Nucleus accumbens (tissue), 56 donors: ENCODE results near the gene ATR.
"Not testable (repeated sequence)": the region's sequence is repeated elsewhere in the genome, so short reads cannot be mapped to it uniquely, and the experiment has no call there.

ENCODE experiments used
- DNase-seq, 56 donors: peaks; one replicate each; lab custom pipeline; 2025; lab: John Stamatoyannopoulos, UW

Gene ATR

GRCh38 chr3:142578329-142579223, at the start of gene ATR:
TSS of gene ATR (minus strand) at chr3:142578733. CDS start at chr3:142578704, 29 bp downstream.
- peak; percentile 52 to 97 (median 92) for DNase-seq

GRCh38 chr3:142626971-142627370, 48.4 kb upstream of the ATR start:
- DNase-seq = no peak

GRCh38 chr3:142625153-142625440, 46.6 kb upstream of the ATR start:
- no peak for DNase-seq

DNA sequence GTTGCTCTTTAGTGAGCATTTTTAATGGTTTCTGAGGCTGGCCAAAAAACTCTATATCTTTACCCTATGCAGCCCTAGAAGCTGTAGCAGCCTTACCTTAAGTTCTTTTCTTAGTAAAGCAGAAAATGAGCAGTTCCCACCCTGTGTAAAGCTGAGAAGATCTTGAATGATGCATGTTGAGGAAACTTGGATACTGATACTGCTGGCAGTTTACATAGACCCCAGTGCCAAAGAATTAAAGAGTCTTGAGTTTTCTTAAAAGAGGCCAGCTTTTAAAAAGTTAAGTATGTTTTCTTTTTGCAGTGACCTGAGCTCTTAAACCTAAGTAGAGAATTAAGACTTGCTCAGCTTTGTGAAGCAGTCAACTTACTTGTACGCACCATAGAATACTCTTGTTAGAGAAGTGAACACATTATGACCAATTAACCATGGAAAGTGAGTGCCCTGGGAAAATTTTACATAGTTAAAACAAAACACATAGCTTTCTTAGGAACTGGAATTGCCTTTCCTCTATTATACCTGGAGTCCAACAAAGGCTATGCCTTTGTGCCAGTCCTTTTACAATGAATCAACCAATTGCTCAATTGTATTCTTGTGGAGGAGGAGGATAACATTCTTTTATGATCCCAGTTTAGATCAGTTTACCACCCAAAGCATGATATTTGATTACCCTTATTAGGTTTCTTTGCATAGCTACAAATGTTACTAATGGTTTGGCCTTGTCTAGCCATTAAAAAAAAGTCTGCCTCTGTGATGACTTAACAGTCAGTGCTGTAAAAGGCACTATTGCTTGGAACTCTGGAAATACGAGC, 46.0 kb upstream of the ATR start:
- no peak for DNase-seq

- no peak for DNase-seq
These were observed 44.7 kb upstream of the ATR start for GRCh38 chr3:142623194-142623593.

- DNase-seq = no peak
These were observed 43.9 kb upstream of the ATR start for GRCh38 chr3:142622405-142622804.

- DNase-seq = peak in 1 of 56 donors; percentile 3
These were observed 40.5 kb upstream of the ATR start for GRCh38 chr3:142618917-142619461.

GRCh38 chr3:142615171-142615570, 36.6 kb upstream of the ATR start:
- no peak for DNase-seq

DNA sequence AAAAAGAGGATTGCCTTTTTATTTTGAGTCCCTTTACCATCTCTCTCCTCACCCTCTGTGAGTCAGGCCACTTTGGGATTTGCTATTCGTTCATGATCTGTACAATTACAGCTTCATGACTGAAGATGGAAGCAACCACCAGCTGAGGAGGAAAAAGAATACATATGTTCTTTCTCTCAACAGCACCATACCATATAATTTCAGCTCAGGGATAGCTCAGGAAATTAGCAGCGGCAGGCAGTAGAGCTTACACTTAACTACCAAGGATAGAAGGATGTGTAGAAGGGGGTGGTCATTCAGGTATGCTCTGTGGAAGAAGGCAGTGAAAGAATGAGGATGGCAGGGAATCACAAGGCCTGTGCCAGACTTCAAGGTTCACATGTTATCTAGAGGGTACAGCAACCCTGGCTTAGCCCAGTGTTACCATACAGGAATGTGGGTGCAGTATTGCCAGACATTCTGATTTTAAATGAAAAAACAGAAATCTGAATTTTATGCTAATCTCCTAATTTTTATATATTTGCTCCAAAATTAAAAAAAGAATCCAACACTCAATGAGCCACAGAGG, 35.6 kb upstream of the ATR start:
- no peak for DNase-seq

DNA sequence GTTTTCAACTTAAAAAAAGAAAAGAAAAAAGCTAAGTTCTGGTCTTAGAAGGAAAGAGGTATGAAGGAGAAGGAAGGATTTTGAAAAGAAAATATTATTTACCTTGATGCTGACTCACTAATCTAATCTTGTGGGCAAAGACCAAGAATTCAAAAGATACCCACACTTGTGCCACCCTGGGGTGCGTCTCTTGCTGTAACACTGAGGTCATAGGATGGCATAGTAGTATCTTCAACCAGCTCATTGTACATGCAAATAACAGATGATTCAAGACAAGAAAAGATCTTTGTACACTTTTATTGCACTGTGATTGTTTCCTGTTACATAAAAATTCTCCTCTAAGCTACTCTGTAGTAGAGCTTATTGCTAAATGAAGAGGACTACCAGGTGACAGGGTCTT, 35.0 kb upstream of the ATR start:
- DNase-seq = no peak

GRCh38 chr3:142611206-142611605, 32.7 kb upstream of the ATR start:
- DNase-seq = no peak

DNA sequence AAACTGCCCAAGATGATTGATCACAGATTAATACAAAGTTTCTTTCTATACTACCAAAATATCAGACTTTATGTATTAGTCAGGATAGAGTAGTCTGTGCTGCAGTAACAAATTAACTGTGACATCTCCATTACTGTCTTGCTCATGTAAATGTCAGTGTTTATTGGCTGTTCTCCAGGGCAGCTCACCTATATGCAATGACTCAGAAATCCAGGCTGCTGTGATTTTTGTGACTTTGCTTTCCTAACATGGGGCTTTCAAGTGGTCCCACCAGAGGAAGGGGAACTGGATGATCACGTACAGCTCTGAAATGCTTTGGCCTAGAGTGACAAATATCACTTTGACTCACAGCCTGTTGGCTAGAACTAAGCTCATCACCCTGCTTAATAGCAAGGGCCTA, 30.6 kb upstream of the ATR start:
- DNase-seq = no peak

- DNase-seq = no peak
These were observed 30.1 kb upstream of the ATR start for GRCh38 chr3:142608631-142609030.

GRCh38 chr3:142604940-142605339, 26.4 kb upstream of the ATR start:
- DNase-seq = no peak

- DNase-seq = not testable (repeated sequence)
These were observed 24.8 kb upstream of the ATR start for GRCh38 chr3:142603386-142603705.

GRCh38 chr3:142602619-142603385, 24.3 kb upstream of the ATR start:
- DNase-seq = no peak

GRCh38 chr3:142601713-142602112, 23.2 kb upstream of the ATR start:
- DNase-seq = no peak

DNA sequence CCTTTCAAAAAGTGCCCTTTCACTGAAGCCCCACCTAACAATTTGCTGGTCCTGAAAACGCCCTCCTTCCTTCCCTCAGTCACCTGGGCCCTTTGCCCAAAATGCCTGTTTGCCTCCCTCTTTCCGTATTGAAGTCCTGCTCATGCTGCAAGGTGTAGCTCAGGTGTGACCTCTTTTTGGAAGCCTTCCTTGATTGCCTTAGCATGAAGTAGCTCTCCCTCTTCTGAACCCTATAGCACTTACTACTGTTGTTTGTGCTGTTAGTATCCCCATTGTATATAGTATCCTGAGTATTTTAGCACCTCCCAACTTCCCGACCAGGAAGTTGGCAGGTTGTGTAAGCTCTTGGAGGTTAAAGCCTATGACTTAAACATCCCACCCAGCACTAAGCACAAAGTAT, 19.4 kb upstream of the ATR start:
- no peak for DNase-seq

- DNase-seq = no peak
These were observed 18.2 kb upstream of the ATR start for GRCh38 chr3:142596726-142597088.

DNA sequence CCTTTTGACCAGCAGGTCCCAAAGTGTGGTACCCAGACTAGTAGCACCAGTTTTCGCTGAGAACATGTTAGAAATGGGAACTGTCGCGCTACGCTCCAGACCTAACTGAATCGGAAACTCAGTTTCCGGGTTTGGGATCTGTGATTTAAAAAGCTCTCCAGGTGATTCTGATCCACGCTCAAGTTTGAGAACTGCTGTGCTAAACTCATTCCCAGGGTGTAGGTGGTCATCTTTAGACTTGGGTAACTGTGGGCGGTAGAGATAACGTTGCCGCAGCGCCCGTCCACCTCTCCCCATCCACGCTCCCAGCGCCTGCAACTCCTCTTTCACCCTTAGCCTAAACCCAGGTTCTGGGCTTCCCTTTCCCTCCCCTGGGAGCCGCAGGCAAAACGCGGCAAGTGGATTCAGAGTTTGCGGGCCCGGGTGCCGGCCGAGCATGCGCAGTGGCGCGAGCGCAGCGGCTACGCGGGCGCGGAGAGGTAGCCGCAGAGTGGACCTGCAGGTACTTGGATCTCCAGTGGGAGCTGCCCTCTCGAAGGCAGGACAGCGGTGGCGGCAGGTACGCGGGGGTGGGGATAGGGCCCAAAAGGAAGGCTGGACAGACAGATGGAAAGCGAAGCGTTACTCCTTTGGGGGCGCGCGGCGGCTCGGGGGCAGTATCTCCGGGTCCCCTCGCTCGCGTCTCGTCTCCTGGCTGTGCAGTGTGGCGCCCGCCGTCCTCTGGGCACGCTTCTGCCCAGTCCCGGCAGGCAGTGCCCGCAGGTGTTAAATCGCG, 17.6 kb upstream of the ATR start, which contains the start of gene PLS1:
PLS1 (plus strand) TSS at position 443 of the 775 bp plus-strand sequence. CDS start 67,845 bp downstream, outside the sequence.
- DNase-seq = peak in 54 of 56 donors; percentile 16 to 86 (median 70)
